HepG2 (cell line): ENCODE measurements around the gene CMTM2. TPM values are rescaled to one million over a fixed set of nuclear protein-coding genes. Genes with fewer than 3 reads are reported as not detected.

Experiments used
- GATAD1 ChIP-seq: IDR thresholded peaks from 2 replicates; pipeline ENCODE4 v1.6.1; 2016; ENCODE audit warnings: missing genetic modification reagents, missing compliant biosample characterization
- HDAC1 ChIP-seq: sonication (generic); formaldehyde crosslinking; IDR thresholded peaks from 2 replicates; pipeline ENCODE4 v1.5.1; 2020; ENCODE audit warnings: mild to moderate bottlenecking, missing genetic modification reagents
- NBN ChIP-seq: fragments of 450-650 bp; conservative IDR thresholded peaks from 2 replicates; pipeline ENCODE4 v1.6.1; 2017
- NFE2L1 ChIP-seq: sonication (generic); formaldehyde crosslinking; IDR thresholded peaks from 2 replicates; pipeline ENCODE4 v1.4.0; 2020; ENCODE audit warnings: missing genetic modification reagents, mild to moderate bottlenecking, borderline replicate concordance
- SALL2 ChIP-seq: sonication (generic); formaldehyde crosslinking; IDR thresholded peaks from 2 replicates; pipeline ENCODE4 v1.8.1; 2023; ENCODE audit warnings: mild to moderate bottlenecking, missing genetic modification reagents, inconsistent platforms
- SNRNP70 ChIP-seq: fragments of 200-400 bp; formaldehyde crosslinking; IDR thresholded peaks from 2 replicates; pipeline ENCODE4 v1.6.1; 2017; ENCODE audit warnings: mild to moderate bottlenecking, low read depth, low read length, moderate library complexity
- ZBTB38 ChIP-seq: sonication (generic); formaldehyde crosslinking; IDR thresholded peaks from 2 replicates; pipeline ENCODE4 v1.5.1; 2020; ENCODE audit warnings: mild to moderate bottlenecking, missing genetic modification reagents
- ZBTB42 ChIP-seq: sonication (generic); formaldehyde crosslinking; IDR thresholded peaks from 2 replicates; pipeline ENCODE4 v1.5.0; 2020; ENCODE audit warnings: mild to moderate bottlenecking, missing genetic modification reagents
- ZFAT ChIP-seq: sonication (generic); formaldehyde crosslinking; conservative IDR thresholded peaks from 2 replicates; pipeline ENCODE4 v1.8.1; 2023; ENCODE audit warnings: missing genetic modification reagents, inconsistent platforms
- ZNF180 ChIP-seq: sonication (generic); formaldehyde crosslinking; IDR thresholded peaks from 2 replicates; pipeline ENCODE4 v1.4.0; 2020; ENCODE audit warnings: low read depth, missing genetic modification reagents, borderline replicate concordance
- ZNF430 ChIP-seq: sonication (generic); formaldehyde crosslinking; IDR thresholded peaks from 2 replicates; pipeline ENCODE4 v1.9.0; 2021; ENCODE audit warnings: mild to moderate bottlenecking, missing genetic modification reagents
- ZNF496 ChIP-seq: sonication (generic); formaldehyde crosslinking; IDR thresholded peaks from 2 replicates; pipeline ENCODE4 v1.8.1; 2023; ENCODE audit warnings: mild to moderate bottlenecking, moderate library complexity, missing genetic modification reagents; ENCODE audit not compliant: insufficient replicate concordance
- ZNF549 ChIP-seq: sonication (generic); formaldehyde crosslinking; IDR thresholded peaks from 2 replicates; pipeline ENCODE4 v1.5.0; 2020; ENCODE audit warnings: missing genetic modification reagents
- ZSCAN31 ChIP-seq: sonication (generic); formaldehyde crosslinking; IDR thresholded peaks from 2 replicates; pipeline ENCODE4 v1.5.0; 2020; ENCODE audit warnings: low read depth, mild to moderate bottlenecking, missing genetic modification reagents
- polyA plus RNA-seq, 8 experiments: library from polyadenylated mRNA; depleted of rRNA in 3 of 8; stranded (reverse) in 7 of 8; unstranded in 1 of 8; fragments of >200 nt; fragmentation: Illumina TruSeq in 4 of 8; extraction: Trizol in 4 of 8; gene quantifications; 2 replicates each; pipeline versions ENCODE4 v1.2.1 to v1.2.3, GENCODE V29; 2011 to 2016; ENCODE audit warnings: low read depth in 4 of 8, missing spikeins in 1 of 8, mixed read lengths in 1 of 8; ENCODE audit not compliant: insufficient read depth in 1 of 8
- total RNA-seq, 5 experiments: library from RNA; depleted of rRNA; stranded (reverse); fragments of >200 nt; fragmentation: Illumina TruSeq; extraction: Trizol; gene quantifications; 2 replicates each; pipeline ENCODE4 v1.2.3, GENCODE V29; 2016; ENCODE audit warnings: low read depth in 1 of 5
- TF ChIP-seq, protein P1 (sequence below): sonication (generic); formaldehyde crosslinking; IDR thresholded peaks from 2 replicates; pipeline ENCODE4 v1.4.0; 2020; ENCODE audit warnings: missing genetic modification reagents, mild to moderate bottlenecking, borderline replicate concordance
- TF ChIP-seq, protein P2 (sequence below): sonication (generic); formaldehyde crosslinking; IDR thresholded peaks from 2 replicates; pipeline ENCODE4 v1.8.1; 2023; ENCODE audit warnings: mild to moderate bottlenecking, missing genetic modification reagents, borderline replicate concordance
- TF ChIP-seq, protein P3 (sequence below): sonication (generic); formaldehyde crosslinking; IDR thresholded peaks from 2 replicates; pipeline ENCODE4 v1.4.0; 2020; ENCODE audit warnings: missing genetic modification reagents, borderline replicate concordance
- TF ChIP-seq, protein P4 (sequence below): sonication (generic); formaldehyde crosslinking; conservative IDR thresholded peaks from 2 replicates; pipeline ENCODE4 v1.4.0; 2020; ENCODE audit warnings: missing genetic modification reagents

The CMTM2 gene
- total and polyA plus RNA-seq, 2 of the 13 experiments (the other 11 are each of a cell fraction or from before 2014, with no cell fraction given) = not detected

DNA sequence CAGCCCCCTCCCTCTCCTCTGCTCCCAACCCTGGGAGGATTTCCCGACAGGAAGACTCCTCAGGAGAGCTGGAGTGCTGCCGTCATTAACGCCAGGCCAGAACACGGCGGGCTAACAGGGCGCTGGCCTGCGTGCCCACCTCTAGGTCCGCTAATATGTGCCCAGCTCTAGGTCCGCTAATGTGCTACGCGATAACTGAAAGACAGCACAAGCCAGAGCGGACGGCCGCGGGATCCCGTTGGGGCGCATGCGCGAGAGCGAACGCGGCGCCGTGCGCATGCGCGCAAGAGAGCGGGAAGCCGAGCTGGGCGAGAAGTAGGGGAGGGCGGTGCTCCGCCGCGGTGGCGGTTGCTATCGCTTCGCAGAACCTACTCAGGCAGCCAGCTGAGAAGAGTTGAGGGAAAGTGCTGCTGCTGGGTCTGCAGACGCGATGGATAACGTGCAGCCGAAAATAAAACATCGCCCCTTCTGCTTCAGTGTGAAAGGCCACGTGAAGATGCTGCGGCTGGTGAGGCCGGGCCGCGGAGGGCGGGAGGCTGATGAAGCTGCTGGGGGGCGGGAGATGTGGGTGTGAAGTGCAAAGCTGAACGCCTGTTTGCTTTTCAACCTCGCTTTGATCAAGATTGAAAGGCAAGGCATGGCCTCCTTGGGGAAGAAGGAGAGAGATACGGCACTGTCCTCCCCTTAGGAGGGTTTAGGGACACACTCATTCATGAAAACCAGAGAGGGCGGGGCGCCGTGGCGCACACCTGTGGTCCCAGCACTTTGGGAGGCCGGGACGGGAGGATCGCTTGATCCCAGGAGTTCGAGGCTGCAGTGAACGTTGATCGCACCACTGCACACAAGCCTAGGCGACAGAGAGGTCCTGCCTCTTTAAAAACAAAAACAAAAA lies 26.7 kb upstream of the CMTM2 start, which contains the start of gene CKLF (continued):
- peak; percentile 93 for TF ChIP-seq ZBTB42
- TF ChIP-seq SNRNP70 = no peak
- TF ChIP-seq HDAC1 (CRISPR knock-in tag) = peak; percentile 92
- no peak; the same call in 1 of the 2 replicates for TF ChIP-seq ZNF180 (CRISPR knock-in tag)
- TF ChIP-seq ZBTB38 = peak; percentile 98
- TF ChIP-seq, protein P1, sequence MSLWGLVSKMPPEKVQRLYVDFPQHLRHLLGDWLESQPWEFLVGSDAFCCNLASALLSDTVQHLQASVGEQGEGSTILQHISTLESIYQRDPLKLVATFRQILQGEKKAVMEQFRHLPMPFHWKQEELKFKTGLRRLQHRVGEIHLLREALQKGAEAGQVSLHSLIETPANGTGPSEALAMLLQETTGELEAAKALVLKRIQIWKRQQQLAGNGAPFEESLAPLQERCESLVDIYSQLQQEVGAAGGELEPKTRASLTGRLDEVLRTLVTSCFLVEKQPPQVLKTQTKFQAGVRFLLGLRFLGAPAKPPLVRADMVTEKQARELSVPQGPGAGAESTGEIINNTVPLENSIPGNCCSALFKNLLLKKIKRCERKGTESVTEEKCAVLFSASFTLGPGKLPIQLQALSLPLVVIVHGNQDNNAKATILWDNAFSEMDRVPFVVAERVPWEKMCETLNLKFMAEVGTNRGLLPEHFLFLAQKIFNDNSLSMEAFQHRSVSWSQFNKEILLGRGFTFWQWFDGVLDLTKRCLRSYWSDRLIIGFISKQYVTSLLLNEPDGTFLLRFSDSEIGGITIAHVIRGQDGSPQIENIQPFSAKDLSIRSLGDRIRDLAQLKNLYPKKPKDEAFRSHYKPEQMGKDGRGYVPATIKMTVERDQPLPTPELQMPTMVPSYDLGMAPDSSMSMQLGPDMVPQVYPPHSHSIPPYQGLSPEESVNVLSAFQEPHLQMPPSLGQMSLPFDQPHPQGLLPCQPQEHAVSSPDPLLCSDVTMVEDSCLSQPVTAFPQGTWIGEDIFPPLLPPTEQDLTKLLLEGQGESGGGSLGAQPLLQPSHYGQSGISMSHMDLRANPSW (CRISPR knock-in tag) = peak; percentile 97
- TF ChIP-seq NBN = no peak
- peak; percentile 87 for TF ChIP-seq GATAD1 (CRISPR knock-in tag)
- 0 out of 2 replicates have a peak, but pooled peaks have one; percentile 90 for TF ChIP-seq ZFAT (CRISPR knock-in tag)
- peak; percentile 99 for TF ChIP-seq ZSCAN31 (CRISPR knock-in tag)
- TF ChIP-seq, protein P2, sequence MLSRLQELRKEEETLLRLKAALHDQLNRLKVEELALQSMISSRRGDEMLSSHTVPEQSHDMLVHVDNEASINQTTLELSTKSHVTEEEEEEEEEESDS (CRISPR knock-in tag) = peak; percentile 97
- TF ChIP-seq NFE2L1 (CRISPR knock-in tag) = peak; percentile 93; the same call in 1 of the 2 replicates
- peak; percentile 100 for TF ChIP-seq ZNF430 (CRISPR knock-in tag)
- no peak; the same call in 1 of the 2 replicates for TF ChIP-seq ZNF549 (CRISPR knock-in tag)
- TF ChIP-seq, protein P3, sequence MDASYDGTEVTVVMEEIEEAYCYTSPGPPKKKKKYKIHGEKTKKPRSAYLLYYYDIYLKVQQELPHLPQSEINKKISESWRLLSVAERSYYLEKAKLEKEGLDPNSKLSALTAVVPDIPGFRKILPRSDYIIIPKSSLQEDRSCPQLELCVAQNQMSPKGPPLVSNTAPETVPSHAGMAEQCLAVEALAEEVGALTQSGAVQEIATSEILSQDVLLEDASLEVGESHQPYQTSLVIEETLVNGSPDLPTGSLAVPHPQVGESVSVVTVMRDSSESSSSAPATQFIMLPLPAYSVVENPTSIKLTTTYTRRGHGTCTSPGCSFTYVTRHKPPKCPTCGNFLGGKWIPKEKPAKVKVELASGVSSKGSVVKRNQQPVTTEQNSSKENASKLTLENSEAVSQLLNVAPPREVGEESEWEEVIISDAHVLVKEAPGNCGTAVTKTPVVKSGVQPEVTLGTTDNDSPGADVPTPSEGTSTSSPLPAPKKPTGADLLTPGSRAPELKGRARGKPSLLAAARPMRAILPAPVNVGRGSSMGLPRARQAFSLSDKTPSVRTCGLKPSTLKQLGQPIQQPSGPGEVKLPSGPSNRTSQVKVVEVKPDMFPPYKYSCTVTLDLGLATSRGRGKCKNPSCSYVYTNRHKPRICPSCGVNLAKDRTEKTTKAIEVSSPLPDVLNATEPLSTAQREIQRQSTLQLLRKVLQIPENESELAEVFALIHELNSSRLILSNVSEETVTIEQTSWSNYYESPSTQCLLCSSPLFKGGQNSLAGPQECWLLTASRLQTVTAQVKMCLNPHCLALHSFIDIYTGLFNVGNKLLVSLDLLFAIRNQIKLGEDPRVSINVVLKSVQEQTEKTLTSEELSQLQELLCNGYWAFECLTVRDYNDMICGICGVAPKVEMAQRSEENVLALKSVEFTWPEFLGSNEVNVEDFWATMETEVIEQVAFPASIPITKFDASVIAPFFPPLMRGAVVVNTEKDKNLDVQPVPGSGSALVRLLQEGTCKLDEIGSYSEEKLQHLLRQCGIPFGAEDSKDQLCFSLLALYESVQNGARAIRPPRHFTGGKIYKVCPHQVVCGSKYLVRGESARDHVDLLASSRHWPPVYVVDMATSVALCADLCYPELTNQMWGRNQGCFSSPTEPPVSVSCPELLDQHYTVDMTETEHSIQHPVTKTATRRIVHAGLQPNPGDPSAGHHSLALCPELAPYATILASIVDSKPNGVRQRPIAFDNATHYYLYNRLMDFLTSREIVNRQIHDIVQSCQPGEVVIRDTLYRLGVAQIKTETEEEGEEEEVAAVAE = peak; percentile 87; the same call in 1 of the 2 replicates
- TF ChIP-seq ZNF496 (CRISPR knock-in tag) = peak; percentile 75
- peak; percentile 95 for TF ChIP-seq SALL2
- TF ChIP-seq, protein P4, sequence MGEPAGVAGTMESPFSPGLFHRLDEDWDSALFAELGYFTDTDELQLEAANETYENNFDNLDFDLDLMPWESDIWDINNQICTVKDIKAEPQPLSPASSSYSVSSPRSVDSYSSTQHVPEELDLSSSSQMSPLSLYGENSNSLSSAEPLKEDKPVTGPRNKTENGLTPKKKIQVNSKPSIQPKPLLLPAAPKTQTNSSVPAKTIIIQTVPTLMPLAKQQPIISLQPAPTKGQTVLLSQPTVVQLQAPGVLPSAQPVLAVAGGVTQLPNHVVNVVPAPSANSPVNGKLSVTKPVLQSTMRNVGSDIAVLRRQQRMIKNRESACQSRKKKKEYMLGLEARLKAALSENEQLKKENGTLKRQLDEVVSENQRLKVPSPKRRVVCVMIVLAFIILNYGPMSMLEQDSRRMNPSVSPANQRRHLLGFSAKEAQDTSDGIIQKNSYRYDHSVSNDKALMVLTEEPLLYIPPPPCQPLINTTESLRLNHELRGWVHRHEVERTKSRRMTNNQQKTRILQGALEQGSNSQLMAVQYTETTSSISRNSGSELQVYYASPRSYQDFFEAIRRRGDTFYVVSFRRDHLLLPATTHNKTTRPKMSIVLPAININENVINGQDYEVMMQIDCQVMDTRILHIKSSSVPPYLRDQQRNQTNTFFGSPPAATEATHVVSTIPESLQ = peak; percentile 2; the same call in 1 of the 2 replicates
